ENCODE data around the gene RSPRY1.

RSPRY1 gene

GRCh38 chr16:57289391-57290257 lies 103.5 kb downstream of the RSPRY1 start:
- TF ChIP-seq CTBP1 (IDR thresholded peaks at IDR 0.05; ENCODE audit: borderline replicate concordance) (no peak), FOXM1 (IDR thresholded peaks at IDR 0.05; ENCODE audit: borderline replicate concordance) (no peak), SUZ12 (IDR thresholded peaks at IDR 0.05) (no peak)
- CTCF ChIA-PET: no interaction called here
- DNase-seq (ENCODE audit: extremely low spot score): no peak
- POLR2A ChIA-PET: no interaction called here
